ENCODE results near the gene ADGRL1. TPM values are rescaled to one million over a fixed set of nuclear protein-coding genes. Genes with fewer than 3 reads are reported as not detected.

Gene ADGRL1
- polyA plus RNA-seq, 1 donor (not counting 4 experiments of a cell fraction or from before 2014, with no cell fraction given): 3.2 TPM

- DNase-seq (ENCODE audit: low read depth, low spot score) (no peak), FAIRE-seq (no peak)
- H3K9ac ChIP-seq (ENCODE audit: control insufficient read depth, extremely low read depth, insufficient read depth, low read length): no peak overlapping the region
- H3K9me3 ChIP-seq (ENCODE audit: control insufficient read depth, low read depth, low read length): no peaks in the 10 kb centered on the region
- H3K4me1 ChIP-seq (ENCODE audit: control insufficient read depth, extremely low read depth, insufficient read depth, low read length): no peaks in the 10 kb centered on the region
- no peaks in the 10 kb centered on the region for H3K9me1 ChIP-seq (ENCODE audit: control insufficient read depth, extremely low read depth, insufficient read depth, low read length)
- H2AFZ ChIP-seq (ENCODE audit: control insufficient read depth, low read length): no peak overlapping the region
- no peaks in the 10 kb centered on the region for H3K79me2 ChIP-seq (ENCODE audit: control insufficient read depth, insufficient read depth, low read length)
- dilution Hi-C loops (cut with MboI; ENCODE audit: extremely low pct_ligation_motif_present, low sequenced_read_pairs): no loop called here
- no peak overlapping the region for H3K4me3 ChIP-seq (ENCODE audit: control insufficient read depth in 2 of 3, extremely low read depth in 1 of 3, insufficient read depth in 2 of 3, low read depth in 1 of 3, low read length in 3 of 3)
- H3K4me2 ChIP-seq (ENCODE audit: control insufficient read depth, extremely low read depth, insufficient read depth, low read depth, low read length): no peak overlapping the region
- H3K27ac ChIP-seq (ENCODE audit: control insufficient read depth, insufficient read depth, low read length): no peak overlapping the region
- no peaks in the 10 kb centered on the region for H3K27me3 ChIP-seq (ENCODE audit: control insufficient read depth, extremely low read depth, insufficient read depth, low read length)
- no peaks in the 10 kb centered on the region for H3K36me3 ChIP-seq (ENCODE audit: control insufficient read depth in 2 of 2, extremely low read depth in 1 of 2, insufficient read depth in 2 of 2, low read length in 2 of 2)
- TF ChIP-seq CTCF (optimal IDR thresholded peaks at IDR 0.05 in 1 of 3, IDR thresholded peaks at IDR 0.05 in 1 of 3, conservative IDR thresholded peaks at IDR 0.05 in 1 of 3; ENCODE audit: extremely low read depth in 1 of 3, insufficient read depth in 2 of 3, low read length in 3 of 3): no peak
- no peak for TF ChIP-seq EZH2 (IDR thresholded peaks at IDR 0.05; ENCODE audit: low read length)
- H4K20me1 ChIP-seq (ENCODE audit: control insufficient read depth, extremely low read depth, insufficient read depth, low read length): no peaks in the 10 kb centered on the region
Measured at GRCh38 chr19:14168993-14169392, 37.0 kb downstream of the ADGRL1 start.

- TF ChIP-seq EZH2 (IDR thresholded peaks at IDR 0.05; ENCODE audit: low read length) (no peak), CTCF (optimal IDR thresholded peaks at IDR 0.05 in 1 of 3, IDR thresholded peaks at IDR 0.05 in 1 of 3, conservative IDR thresholded peaks at IDR 0.05 in 1 of 3; ENCODE audit: extremely low read depth in 1 of 3, insufficient read depth in 2 of 3, low read length in 3 of 3) (no peak)
- FAIRE-seq (no peak), DNase-seq (ENCODE audit: low read depth, low spot score) (no peak)
- H3K9ac ChIP-seq (ENCODE audit: control insufficient read depth, extremely low read depth, insufficient read depth, low read length): no peak overlapping the region
- H3K27me3 ChIP-seq (ENCODE audit: control insufficient read depth, extremely low read depth, insufficient read depth, low read length): no peaks in the 10 kb centered on the region
- no peak overlapping the region for H2AFZ ChIP-seq (ENCODE audit: control insufficient read depth, low read length)
- H3K36me3 ChIP-seq (ENCODE audit: control insufficient read depth in 2 of 2, extremely low read depth in 1 of 2, insufficient read depth in 2 of 2, low read length in 2 of 2): no peaks in the 10 kb centered on the region
- no peaks in the 10 kb centered on the region for H3K9me1 ChIP-seq (ENCODE audit: control insufficient read depth, extremely low read depth, insufficient read depth, low read length)
- no peak overlapping the region for H3K27ac ChIP-seq (ENCODE audit: control insufficient read depth, insufficient read depth, low read length)
- H3K4me2 ChIP-seq (ENCODE audit: control insufficient read depth, extremely low read depth, insufficient read depth, low read depth, low read length): no peak overlapping the region
- no peak overlapping the region for H3K4me3 ChIP-seq (ENCODE audit: control insufficient read depth in 2 of 3, extremely low read depth in 1 of 3, insufficient read depth in 2 of 3, low read depth in 1 of 3, low read length in 3 of 3)
- H3K9me3 ChIP-seq (ENCODE audit: control insufficient read depth, low read depth, low read length): no peaks in the 10 kb centered on the region
- H4K20me1 ChIP-seq (ENCODE audit: control insufficient read depth, extremely low read depth, insufficient read depth, low read length): no peaks in the 10 kb centered on the region
- no peaks in the 10 kb centered on the region for H3K4me1 ChIP-seq (ENCODE audit: control insufficient read depth, extremely low read depth, insufficient read depth, low read length)
- no peaks in the 10 kb centered on the region for H3K79me2 ChIP-seq (ENCODE audit: control insufficient read depth, insufficient read depth, low read length)
- dilution Hi-C loops (cut with MboI; ENCODE audit: extremely low pct_ligation_motif_present, low sequenced_read_pairs): no loop called here
Measured at GRCh38 chr19:14168259-14168972, 37.6 kb downstream of the ADGRL1 start.
